Epithelial cell of prostate (primary cell): ENCODE data around the gene RASGRP1.

ENCODE experiments used
- DNase-seq: peaks from one replicate; pipeline ENCODE4 v3.0.0-alpha.2; 2011; ENCODE audit warnings: low read depth, low spot score
- H3K27ac ChIP-seq: fragments of 450-650 bp; 2 replicates; pipeline ENCODE4 v1.5.1; 2017; ENCODE audit warnings: mild to moderate bottlenecking

RASGRP1 gene

DNA sequence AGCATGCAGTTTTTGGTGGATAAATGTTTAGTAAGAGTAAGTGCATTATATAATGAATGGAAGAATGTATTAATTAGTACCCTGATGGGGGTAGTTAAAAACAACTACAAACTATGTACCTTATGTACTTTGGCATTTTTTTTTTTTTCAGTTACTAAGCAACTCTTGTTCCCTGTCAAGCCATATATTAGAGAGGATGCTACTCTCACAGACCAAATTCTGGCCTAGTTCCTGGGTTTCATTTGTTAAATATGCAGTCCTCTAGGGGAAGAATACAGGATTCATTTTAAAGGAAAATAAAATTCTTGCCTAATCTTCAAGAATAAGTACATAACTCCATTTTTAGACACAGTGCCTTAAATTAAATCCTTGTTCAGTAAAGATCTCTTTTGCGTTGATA is 93.8 kb downstream of the RASGRP1 start:
- DNase-seq = no peak

DNA sequence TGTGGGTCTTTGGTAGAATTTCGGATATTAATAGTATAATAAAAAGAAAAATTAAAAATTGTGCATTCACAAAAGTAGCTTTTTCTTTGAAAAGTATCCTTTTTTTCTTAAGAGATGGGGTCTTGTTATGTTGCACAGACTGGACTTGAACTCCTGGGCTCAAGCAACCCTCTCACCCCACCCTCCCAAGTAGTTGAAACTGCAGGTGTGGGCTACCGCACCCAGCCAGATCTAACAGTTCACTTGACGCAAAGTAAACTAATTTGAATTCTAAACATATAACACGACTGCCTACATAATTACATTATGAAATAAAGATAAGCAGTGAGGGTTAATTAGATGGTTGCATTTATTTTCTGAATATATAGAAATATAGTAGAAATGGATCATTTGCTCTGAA is 99.9 kb downstream of the RASGRP1 start:
- no peak for DNase-seq
- H3K27ac ChIP-seq = no peak overlapping the region

More for the DNA sequence above, 93.8 kb downstream of the RASGRP1 start:
- no peak overlapping the region for H3K27ac ChIP-seq

DNA sequence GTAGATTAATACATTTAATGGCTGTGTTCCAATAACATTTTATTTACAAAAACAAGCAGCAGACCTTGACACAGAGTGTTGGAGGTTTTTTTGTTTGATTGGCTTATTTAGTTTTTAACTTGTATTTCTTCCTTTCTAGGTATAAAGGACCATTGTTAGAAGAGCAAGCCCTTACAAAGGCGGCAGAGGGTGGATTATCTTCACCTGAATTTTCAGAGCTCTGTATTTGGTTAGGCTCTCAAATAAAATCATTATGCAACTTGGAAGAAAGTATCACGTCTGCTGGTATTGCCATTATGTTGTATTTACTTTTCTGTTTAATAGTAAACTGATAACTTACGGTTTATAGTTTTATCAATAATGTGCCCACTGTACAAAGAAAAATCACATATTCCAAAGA is 100.7 kb downstream of the RASGRP1 start:
- no peak overlapping the region for H3K27ac ChIP-seq
- DNase-seq = no peak

DNA sequence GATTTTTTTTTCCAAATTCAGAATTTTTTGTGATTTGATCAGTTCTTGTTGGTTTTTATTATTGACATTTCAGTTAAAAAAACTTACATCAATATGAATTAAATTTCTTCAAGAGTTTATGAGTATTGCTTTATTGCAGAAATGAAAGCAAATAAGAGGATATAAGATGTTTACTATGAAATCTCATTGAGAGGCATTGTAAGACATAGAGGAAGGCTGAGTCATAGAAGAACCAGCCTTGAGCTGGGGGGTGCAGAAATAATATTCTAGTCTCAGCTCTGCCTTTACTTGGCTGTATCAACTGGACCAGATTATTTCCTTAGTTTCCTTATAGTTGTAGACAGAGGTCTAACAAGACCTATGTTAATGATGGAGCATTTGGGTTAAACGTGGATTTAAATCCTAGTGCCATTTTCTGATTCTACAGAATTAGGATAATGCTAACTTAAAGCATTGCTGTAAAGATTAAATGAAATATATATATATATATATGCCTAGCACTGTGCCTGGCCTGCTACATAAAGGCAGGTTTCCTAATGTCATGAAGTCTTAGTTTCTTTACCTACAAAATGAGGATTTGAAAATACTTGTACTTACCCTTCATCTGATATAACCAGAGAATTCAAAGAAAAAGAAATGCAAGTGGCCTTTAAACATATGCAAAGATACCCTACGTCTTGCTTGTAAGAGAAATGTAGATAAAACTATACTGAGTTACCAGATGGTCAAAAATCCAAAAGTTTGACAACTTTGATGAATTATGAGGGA is 103.4 kb downstream of the RASGRP1 start:
- no peak for DNase-seq
- H3K27ac ChIP-seq = no peak overlapping the region

DNA sequence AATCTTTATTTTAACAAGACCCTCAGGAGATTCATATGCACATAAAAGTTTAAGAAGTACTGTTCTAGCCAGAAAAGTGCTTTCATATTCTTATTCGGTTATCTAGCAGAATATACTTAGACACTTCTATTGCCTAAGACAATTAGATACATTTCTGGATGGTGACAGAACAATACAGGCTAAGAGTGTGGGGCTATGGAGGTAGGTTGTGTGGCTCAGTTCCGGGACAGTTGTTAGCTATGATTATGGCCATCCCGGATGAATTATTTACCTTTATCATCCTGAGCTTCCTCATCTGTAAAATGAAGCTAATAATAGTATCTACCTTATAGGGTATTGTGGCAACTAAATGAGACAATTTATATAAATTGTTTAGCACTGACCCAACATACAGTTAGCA is 104.1 kb downstream of the RASGRP1 start:
- no peak overlapping the region for H3K27ac ChIP-seq
- no peak for DNase-seq

DNA sequence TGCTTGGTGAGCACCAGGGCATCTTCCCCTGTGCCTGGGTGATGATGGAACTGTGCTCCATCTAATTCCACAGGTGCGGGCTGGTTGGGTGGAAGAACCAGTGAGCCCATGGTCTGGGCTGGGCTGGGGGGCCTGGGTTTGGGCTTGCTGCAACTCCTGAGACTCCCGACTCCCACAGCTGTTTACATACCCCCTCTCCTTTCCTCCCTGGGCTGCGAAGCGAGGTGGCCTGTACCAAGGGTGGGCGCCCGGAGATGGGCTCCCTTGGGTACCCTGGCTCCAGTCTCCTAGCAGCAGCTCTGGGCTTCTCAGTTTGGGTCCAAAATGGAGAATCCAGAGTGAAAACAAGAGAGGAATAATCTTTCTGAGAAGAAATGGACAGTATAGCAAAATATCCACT is 105.1 kb downstream of the RASGRP1 start:
- H3K27ac ChIP-seq = no peak overlapping the region
- no peak for DNase-seq

DNA sequence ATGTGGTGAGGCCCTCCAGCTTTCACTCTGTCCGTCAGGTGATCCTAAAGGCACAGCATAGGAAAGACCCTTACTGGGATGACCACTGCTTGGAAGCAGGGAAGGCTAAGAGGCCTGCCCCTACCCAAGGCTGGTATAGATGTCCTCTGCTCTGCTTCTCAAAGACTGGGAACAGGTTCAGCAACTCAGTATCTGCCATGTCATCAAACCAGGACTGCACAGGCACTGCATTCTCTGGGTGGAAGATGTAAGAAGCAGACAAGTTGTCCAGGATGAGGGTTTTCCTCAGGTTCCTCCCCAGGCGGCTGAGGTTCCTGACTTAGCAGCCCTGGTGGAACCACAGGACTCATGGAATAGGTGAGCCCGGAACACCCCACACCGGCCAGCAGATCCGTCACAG is 106.0 kb downstream of the RASGRP1 start:
- DNase-seq = no peak
- no peak overlapping the region for H3K27ac ChIP-seq

DNA sequence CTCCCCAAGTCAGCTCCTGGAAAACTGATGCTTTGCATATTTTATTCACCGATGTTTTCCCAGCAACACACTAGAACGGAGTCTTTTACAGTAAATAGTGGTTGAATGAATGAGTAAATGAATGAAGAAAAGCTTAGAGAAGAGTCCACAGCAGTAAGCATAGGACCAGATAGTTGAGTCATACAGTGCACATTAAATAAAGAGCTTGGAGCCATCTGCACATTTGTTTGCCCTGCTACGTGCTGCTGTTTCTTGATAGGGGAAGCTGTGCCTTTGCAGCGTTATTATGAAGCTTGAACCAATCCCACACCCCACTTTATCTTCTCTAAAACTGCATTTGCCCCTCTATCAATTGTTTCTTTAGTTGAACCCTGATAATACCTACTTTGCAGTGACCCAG is 109.5 kb downstream of the RASGRP1 start:
- no peak overlapping the region for H3K27ac ChIP-seq
- no peak for DNase-seq

DNA sequence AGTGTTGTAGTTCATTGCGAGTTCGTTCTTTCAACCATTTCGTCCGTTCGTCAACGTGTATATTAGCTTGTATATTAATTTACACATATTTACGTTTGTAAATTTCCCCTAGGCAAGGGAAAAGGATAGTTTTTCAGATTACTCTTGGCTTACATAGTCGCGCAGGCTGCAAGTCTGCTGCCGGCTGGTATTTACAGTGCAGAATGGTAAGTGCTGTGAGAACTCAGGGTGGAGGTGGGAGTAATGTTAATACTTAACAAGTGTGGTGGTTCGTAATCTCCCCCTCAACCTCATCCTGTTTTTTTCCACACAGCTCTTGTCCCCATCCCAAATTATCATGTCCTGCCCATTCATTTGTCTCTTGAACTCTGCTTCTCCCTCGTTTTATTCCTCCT is 109.9 kb downstream of the RASGRP1 start:
- DNase-seq = no peak
- peak overlapping the region; percentile 69 for H3K27ac ChIP-seq

DNA sequence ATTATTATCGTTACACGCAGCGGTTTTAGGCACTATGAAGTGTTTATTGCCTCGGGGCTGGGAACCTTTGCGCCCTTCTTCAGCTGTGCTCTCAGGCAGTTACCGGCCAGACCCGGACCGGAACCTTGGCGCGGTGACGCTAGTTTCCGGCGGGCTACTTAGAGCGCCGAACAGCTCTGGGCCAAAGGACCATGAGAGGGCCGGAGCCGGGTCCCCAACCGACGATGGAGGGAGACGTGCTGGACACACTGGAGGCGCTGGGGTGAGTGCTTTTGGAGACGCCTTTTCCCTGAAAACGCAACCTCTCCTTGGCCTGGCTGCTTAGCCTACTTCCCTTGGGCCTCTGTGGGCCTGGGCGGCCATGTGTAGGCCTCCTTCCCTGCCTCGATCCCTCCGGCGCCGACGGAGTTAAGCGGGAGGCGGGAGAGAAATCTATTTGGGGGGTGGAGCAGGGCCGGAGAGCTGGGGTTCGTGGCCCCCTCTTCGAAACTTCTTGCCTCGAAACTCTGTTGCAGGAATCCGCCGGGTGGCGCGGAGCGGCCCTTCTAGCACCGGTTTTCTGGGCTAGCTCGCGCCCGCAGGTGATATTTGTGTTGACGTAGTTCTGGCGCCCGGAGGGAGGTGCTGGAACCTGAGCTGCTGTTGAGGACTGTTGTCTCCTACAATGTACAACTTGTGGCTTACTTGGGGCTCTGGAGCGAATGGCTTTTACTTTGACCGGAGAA is 110.5 kb downstream of the RASGRP1 start, which contains the start of gene FAM98B:
Gene FAM98B (plus strand): TSS at position 157 of the 725 bp plus-strand sequence. CDS start 35 bp downstream, at position 192.
- peak; percentile 27 for DNase-seq
- H3K27ac ChIP-seq = peak within 1 kb of the TSS; percentile 69

DNA sequence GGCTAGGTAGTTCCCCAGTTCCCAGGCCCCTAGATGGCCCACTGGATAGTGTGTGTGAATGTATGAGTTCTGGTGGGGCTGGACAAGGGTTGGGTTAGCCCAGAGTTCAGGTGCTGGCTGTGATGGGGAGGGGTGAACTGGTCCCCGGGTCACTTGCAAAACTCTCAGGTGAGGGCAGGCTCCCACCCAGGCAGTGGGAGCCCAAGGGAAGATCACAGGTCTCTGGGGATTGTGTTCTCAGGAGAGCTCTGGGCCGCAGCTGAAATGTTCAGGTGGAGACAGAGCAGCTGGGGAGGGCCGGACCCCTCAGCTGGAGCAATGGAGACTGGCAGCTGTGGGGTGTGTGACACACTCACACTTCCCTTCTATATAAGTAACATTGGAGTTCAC is 123.5 kb downstream of the RASGRP1 start:
- DNase-seq = no peak
- H3K27ac ChIP-seq = no peak overlapping the region

DNA sequence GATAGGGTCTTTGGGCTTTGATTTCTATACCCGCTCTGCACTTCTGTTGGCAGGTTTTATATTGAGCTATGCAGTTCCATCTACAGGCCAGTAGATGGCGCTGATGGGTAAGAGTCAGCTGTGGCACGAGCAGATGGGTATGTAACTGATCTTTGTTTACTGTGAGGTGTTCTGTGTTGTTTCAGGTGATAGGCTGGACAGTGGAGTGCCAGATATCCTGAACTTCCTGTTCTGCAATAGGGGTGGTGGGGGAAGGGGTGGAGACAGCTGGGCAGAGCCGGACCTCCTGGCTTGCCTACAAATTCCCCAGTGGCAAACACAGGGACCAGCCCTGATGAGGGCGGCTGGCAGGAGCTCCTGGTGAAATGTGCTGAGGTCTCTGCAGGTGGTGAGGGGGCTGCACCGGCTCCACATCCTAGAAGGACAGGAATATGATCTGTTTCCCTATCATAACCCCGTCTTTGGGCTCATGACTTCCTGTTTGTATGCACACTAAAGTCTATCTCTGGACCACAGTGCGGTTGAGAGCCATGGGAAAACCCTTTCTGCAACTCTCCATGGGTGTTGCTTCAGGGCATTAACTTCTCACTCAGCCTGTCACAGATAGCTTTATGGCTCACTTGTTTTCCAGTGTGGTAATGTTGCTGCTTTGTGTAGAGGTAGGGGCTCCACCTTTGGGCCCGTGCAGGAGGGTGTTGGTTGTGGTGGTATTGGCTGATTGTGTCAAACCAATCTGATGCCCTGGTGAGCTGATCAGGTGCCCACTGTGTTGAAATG is 124.1 kb downstream of the RASGRP1 start:
- peak; percentile 43 for DNase-seq
- H3K27ac ChIP-seq = no peak overlapping the region
